ENCODE measurements around the gene ANKRD34A.
"Not testable (repeated sequence)": the region's sequence is repeated elsewhere in the genome, so short reads cannot be mapped to it uniquely, and the experiment has no call there.

The ANKRD34A gene

DNA sequence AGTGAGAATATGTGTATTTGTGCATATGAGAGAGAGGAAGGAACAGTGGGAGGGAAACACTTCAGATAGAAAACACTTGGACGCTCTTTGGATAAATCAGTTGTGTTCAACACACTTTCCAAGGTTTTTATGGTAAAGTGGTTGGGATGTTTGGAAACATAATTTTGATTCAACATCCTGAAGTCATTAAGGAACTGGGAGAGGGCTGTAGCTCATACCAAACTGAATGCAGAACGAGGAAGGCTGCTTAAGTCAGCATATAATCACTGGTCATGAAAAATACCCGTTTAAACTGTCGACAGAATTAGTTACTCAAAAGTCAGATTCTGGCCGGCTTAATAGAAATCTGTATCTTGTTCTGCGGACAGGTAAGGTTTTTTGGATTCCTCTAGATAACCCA is 21.5 kb downstream of the ANKRD34A start:
- DNase-seq (ENCODE audit: low spot score), result no peak

DNA sequence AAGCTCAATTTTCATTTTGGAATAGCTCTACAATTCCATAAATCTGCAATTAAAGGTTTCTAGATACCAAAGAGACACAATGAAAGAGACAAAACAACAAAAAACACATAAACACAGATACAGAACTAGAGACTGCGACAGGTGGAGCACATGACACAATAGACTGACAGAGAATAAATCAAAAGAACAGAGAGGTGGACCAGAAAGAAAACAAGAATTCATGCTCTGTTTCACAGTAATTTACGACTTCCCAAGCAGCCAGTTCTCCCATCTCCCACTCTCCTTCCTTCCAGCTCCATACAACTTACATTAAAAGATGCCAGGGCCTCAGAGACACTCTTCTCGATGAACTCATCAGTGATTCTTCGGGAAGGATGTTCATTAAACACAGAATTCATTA is 22.0 kb downstream of the ANKRD34A start:
- no peak for DNase-seq (ENCODE audit: low spot score)

DNA sequence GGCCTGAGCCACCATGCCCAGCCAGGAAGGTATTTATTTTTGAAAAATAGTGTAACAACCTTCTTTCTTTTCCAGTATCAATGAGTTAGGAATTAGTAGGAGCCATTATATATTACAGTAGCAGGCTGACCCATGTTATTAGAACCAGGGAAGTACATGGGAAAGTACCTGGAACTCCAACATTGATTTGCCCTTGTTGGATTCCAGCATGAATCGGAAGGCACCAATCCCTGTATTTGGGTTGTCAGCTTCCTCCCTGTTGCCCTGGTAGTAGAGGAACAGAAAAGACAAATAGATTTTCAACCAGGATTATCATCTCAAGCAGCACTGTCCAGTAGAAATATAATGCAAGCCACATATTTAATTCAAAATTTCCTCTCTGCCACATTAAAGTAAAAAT is 26.9 kb downstream of the ANKRD34A start:
- DNase-seq (ENCODE audit: low spot score), result no peak

DNA sequence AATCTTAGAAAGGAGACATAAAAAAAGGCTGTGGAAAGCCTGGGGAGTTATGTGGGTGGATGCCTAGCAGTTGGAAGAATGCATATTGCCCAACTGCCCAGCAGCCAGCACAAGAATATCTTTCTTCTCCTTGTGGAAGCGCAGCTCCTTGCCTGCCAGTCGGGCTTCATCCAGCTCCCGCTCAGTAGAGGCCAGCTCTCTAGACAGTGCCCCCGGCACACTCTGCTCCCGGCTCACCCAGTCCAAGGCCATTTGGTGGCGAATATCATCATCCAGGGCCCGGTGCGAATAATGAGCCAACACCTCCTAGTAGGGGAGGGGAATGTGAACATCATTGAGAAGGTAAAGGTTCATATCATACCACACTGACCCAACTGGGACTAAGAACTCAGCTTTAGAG is 28.1 kb downstream of the ANKRD34A start:
- DNase-seq (ENCODE audit: low spot score), result no peak

DNA sequence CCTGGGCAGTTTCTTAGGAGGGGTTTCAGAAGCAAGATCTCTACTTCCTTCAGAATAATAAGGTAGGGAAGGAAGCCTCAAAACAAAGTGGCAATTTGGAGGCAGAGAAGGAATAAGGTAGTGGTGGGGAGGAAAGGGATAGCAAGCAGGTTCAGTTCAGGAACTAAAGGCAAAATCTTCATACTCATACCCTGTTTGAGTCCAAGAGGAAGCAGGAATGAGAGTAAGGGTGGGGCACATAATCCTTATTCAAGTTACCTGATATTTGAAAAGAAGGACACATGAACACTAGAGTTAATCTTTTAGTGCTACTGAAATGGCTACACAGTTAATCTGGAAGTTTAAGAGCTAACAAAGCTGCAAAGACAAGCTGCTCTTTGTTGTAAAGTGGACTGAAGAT is 28.7 kb downstream of the ANKRD34A start:
- DNase-seq (ENCODE audit: low spot score), result no peak

DNA sequence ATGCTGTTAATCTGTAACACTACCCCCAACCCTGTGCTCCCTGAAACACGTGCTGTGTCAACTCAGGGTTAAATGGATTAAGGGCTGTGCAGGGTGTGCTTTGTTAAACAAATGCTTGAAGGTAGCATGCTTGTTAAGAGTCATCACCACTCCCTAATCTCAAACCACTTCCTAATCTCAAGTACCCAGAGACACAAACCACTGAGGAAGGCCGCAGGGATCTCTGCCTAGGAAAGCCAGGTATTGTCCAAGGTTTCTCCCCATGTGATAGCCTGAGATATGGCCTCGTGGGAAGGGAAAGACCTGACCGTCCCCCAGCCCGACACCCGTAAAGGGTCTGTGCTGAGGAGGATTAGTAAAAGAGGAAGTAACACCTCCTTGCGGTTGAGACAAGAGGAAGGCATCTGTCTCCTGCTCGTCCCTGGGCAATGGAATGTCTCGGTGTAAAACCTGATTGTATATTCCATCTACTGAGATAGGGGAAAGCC is 31.8 kb downstream of the ANKRD34A start:
- not testable (repeated sequence) for DNase-seq (ENCODE audit: low spot score)

DNA sequence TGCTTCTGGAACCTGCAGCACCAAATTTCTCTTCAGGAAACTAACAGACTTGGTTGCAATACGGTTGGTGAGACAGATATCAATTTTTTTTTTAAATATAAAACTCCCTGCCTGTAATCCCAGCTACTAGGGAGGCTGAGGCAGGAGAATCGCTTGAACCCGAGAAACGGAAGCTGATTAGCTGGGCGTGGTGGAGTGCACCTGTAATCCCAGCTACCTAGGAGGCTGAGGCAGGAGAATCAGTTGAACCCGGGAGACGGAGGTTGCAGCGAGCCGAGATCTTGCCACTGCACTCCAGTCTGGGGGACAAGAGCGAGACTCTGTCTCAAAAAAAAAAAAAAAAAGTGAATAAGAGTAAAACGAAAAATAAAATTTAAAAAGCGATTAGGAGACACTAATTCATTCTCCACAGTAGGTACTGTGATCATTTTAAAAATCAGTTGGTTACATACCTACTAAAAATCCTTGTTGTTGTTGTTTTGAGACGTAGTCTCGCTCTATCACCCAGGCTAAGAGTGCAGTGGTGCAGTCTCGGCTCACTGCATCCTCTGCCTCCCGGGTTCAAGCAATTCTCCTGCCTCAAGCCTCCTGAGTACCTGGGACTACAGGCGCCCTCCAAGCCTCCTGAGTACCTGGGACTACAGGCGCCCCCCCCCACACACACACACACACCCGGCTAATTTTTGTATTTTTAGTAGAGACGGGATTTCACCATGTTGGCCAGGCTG is 36.3 kb downstream of the ANKRD34A start:
- no peak for DNase-seq (ENCODE audit: low spot score)

DNA sequence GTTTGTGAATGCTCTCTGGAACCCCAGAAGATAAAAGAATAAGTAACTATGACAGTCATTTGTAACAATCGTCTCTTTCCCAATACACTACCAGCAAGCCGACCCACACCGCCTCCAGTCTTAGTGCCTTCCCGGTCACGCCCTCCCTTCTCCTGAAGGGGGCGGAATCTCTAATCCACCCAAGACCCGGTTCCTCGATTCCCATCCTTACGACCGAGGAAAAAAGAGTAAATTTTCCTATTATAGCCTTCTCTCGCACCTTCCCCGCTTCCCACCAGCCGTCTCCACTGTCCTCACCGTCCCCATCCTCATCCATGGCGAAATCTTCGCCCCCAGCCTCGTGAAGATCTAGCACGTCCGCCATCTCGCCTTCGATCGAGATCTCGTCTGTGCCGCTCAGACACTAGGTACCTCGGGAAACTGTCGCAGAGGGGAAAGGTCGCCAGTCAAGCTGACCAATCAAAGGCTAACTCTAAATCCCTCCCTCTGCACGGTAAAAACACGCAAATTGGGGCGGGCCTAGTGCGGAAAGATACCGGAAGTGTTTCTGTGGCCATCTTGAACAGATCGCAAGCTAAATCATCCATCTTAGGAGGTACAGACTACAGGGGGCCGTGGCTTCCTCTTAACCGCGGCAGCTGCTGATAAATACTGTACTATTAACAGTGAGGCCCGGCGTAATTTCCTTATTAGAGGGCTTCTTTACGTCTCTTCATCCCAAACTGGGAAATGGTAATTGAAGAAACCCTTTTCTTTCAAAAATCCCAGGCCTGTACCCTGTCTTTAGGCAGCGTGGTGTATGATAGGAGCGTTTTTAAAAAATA is 37.1 kb downstream of the ANKRD34A start, which contains the start of gene RBM8A:
Gene RBM8A (minus strand): TSS at position 422 of the 824 bp plus-strand sequence. CDS start 58 bp downstream, at position 364.
- peak; percentile 92 for DNase-seq (ENCODE audit: low spot score)

DNA sequence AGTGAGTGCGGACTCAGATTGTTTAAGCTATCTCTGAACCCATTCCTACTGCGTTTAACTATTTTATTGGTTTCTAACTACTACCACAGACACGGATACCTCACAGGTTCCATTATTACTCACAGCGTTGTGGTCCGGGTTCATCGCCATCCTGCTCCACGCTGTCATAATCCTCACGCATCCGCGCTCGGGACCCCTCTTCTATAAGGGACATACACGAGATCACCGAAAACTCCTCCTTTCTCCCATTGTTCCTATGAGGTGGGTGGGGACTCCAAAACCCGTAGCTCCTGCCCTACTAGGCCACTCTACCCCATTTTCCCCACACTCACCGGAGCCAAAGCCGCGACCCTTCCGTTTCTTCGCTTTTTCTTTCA is 37.7 kb downstream of the ANKRD34A start:
- no peak for DNase-seq (ENCODE audit: low spot score)

DNA sequence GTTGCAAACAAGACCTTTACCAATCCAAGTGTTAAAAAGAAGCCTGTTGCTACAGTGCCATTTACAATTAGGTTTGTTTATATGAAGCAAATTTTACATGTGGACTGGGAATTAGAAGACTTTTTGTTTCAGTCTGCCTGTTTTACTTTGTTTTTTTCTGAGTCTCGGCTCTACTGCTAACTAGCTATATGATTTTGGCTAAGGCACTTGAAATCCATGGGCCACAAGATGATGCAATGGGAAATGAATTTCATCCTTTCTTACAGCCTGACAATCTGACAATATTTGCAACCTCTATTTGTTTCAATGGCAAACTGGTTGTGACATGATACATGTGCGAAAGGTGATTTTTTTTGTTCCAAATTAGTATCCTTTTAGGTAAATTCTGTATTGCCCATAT is 42.1 kb downstream of the ANKRD34A start:
- no peak for DNase-seq (ENCODE audit: low spot score)

DNA sequence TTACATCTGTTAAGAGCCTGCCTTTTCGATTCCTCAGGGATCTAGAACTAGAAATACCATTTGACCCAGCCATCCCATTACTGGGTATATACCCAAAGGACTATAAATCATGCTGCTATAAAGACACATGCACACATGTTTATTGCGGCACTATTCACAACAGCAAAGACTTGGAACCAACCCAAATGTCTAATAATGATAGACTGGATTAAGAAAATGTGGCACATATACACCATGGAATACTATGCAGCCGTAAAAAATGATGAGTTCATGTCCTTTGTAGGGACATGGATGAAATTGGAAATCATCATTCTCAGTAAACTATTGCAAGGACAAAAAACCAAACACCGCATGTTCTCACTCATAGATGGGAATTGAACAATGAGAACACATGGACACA is 44.1 kb downstream of the ANKRD34A start:
- not testable (repeated sequence) for DNase-seq (ENCODE audit: low spot score)

DNA sequence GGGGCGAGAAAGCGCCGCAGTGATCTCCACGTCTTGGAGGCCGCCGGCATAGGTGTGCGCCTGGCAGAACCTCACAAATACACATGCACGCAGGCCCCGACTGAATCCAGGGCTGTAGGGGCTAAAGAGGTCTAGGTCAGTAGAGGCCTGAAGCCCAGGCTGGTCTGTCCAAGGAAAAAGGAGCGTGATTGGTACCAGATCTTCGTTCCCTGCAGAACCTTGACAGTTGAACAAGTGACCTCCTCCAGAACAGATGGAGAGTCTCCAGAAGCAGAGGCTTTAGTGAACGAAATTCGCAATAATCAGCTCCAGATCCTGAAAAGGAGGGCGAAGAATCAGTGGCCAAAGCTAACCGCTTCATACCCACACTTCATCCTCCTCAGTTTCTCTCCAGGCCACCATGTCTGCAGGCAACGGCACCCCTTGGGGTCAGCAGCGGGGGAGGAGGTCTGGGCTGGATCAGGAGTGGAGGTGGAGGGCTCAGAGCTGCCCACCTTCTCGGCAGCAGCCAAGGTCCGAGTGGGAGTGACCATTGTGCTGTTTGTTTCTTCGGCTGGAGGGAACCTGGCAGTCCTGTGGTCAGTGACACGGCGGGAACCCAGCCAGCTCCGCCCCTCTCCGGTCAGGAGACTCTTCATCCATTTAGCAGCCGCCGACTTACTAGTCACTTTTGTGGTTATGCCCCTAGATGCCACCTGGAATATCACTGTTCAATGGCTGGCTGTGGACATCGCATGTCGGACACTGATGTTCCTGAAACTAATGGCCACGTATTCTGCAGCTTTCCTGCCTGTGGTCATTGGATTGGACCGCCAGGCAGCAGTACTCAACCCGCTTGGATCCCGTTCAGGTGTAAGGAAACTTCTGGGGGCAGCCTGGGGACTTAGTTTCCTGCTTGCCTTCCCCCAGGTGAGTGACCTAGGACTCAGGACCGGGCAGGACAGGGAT is 45.1 kb downstream of the ANKRD34A start:
- no peak for DNase-seq (ENCODE audit: low spot score)

DNA sequence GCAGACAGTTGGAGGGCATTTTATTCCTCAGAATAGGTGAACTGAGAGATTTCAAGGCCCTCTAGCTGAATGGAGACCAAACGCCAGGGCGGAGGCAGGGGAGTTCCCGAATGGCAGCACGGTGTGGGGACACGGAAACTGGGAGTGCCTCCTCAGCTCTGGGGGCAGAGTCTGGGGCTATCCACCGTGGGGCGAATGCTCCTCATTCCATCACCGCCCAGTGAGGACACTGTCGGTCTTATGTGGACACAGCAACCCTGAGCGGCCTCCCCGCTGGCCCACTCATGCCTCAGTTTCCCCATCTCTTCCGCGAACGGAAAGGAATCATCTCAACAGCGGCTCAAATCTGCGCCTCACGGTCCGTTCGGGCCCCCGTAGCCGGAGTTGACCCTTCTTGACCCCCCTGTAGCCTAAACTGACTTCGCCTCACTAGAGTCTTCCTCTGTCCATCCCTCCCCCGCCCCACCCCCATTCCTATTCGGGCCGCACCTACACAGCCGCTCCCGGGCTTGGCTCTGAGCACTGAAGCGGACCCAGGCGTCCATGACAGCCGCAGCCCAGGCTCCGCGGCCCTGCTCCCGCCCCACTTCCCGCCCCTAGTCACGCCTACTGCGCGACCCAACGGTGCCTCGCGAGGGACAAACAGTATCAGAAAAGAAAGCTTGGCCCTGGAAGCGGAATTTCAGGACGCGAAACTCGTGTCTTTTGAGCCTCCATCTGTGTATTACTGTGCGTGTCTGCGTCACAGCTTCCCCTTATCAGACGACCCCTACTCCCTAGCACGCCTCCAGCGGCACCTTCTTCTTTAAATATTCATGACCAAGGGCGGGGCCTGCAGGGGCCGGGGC is 46.0 kb downstream of the ANKRD34A start, which contains the start of gene PEX11B:
Gene PEX11B (minus strand): TSS at position 574 of the 848 bp plus-strand sequence. CDS start 29 bp downstream, at position 545.
- peak; percentile 97 for DNase-seq (ENCODE audit: low spot score)

DNA sequence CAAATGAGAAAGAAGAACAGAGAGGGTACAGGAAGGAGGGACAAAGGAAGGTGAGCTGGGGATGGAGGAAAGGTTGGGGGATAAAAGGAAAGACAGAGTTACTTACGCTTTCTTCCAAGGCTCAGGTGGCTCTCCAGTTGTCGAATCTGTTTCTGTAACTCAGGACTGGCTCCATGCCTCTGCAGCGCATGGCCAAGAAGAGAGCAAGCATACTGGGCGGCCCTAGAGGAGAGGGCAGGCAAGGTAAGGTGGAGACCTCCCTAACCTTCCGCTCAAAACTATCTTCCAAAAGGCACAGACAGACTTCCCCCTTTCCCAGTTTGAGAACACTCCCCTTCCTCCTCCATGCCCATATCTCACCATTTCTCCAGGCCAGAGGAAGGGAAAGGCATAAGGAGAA is 46.8 kb downstream of the ANKRD34A start:
- no peak for DNase-seq (ENCODE audit: low spot score)

DNA sequence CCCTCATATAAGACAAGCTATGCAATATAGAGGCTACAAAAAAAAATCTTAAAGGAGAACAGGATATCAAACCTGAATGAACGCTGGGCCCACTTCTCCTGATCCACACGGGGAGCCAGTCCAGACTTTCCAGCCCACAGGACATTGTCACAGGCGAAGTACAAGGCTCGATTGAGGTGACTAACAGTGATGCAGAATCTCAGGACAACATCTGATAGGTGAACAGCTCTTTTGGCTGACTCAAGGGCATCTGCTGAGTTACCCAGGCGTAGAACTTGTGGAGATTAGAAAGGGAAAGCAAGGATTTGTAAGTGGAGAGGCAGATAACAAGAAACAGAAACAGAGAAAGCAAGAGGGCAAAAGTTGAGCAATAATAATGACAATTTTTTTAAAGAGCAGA is 47.6 kb downstream of the ANKRD34A start:
- no peak for DNase-seq (ENCODE audit: low spot score)

DNA sequence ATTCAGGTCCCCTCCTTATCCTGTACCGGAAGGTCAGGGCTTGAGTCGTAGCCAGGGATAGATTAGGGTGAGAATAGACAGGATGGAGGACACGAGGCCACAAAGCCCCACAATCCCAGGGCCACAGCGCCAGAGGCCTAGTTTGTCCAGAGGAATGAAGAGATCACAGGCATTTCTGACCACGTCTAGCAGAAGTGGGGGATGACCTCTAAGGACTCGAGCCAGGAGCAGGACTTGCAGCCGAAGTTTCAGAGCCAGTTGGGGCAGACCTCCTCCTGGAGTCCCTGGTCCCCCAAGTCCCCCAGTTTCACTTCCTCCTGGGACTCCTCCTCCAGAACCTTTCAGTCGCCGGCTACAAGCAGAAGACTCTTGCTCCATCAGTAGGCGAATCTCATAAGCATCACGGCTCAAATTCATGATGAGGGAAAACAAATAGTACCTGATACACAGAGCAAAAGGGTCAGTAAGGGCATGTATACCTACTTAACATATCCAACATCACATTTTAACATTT is 52.2 kb downstream of the ANKRD34A start:
- DNase-seq (ENCODE audit: low spot score), result no peak
